Left forelimb (tissue), 1 donor: ENCODE data around the gene TCEA3.
A peak's percentile ranks its signal among the peaks of the same experiment; 100 is the strongest.
"Not testable (repeated sequence)": the region's sequence is repeated elsewhere in the genome, so short reads cannot be mapped to it uniquely, and the experiment has no call there.

Experiments
- DNase-seq: peaks from one replicate; pipeline ENCODE4 v3.0.0-alpha.2; 2018; ENCODE audit warnings: low spot score

TCEA3 gene

GRCh38 chr1:23392125-23392855 is 32.3 kb downstream of the TCEA3 start:
- no peak for DNase-seq

DNA sequence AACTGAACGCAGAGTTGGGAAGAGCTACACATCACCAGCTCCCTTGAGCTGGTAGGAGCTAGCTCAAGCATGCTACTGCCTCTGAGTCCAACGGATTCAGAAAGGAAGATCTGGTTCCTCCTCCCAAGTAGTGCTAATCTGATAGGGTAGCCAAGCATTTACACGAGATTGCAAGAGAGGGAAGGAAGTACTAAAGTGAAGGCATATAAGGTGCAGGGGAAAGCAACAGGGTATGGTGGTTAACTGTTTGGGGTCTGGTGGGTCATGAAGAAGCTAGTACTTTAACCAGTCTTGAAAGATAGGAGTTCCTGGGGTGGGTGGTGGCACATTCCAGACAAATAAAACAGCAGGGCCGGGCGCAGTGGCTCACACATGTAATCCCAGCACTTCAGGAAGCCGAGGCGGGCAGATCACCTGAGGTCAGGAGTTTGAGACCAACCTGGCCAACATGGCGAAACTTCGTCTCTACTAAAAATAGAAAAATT is 34.7 kb downstream of the TCEA3 start:
- DNase-seq, result no peak

DNA sequence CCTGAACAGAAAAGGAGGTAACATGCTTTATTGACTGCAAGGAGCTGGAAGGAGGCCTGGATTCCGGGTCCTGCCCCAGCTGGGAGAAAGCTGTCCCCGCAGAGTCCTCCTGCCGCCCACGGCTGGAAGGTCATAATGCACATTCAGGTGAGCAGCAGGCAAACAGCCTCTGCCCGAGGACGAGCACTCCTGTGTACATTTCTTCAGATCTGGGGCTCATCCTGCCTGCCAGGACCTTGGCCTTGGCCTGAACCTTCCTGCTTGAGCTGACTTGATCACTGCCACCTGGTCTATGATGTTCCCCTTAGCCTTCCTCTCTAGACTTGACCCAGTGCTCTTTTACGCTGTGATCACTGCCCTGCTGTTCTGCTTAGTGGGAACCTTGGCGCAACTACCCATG is 37.1 kb downstream of the TCEA3 start:
- no peak for DNase-seq

GRCh38 chr1:23385119-23385621 is 39.4 kb downstream of the TCEA3 start:
- DNase-seq, result no peak

DNA sequence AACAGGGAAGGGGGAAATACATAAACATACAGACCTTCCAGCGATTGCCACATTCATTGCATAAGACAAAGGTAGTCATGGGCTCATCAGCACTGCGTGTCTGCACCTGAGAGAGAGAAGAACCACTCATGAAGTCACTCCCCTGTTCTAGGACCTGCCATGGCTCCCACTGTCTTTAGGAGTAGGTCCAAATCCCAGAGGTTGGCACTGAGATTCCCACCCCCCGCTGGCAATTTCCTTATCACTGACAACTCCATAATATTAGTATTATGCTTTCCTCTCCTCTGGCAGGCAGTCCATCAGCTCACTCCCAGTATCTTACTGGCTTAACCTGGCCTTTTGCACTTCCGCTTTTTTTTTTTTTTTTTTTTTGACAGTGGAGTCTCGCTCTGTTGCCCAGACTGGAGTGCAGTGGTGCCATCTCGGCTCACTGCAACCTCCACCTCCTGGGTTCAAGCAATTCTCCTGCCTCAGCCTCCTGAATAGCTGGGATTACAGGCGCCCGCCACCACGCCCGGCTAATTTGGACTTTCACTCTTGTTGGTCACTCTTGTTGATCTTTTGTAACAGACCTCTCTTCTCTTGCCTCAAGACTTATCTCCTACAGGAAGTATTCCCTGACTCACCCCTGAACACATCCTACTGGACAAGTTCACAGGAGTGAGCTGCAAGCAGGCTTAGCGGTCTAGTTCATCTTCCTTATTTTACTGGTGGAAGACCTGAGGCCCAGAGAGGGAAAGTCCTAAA is 40.1 kb downstream of the TCEA3 start:
- no peak for DNase-seq

- DNase-seq, result no peak
Observed at GRCh38 chr1:23383577-23384311, 40.8 kb downstream of the TCEA3 start.

GRCh38 chr1:23381233-23381885 is 43.2 kb downstream of the TCEA3 start:
- no peak for DNase-seq

DNA sequence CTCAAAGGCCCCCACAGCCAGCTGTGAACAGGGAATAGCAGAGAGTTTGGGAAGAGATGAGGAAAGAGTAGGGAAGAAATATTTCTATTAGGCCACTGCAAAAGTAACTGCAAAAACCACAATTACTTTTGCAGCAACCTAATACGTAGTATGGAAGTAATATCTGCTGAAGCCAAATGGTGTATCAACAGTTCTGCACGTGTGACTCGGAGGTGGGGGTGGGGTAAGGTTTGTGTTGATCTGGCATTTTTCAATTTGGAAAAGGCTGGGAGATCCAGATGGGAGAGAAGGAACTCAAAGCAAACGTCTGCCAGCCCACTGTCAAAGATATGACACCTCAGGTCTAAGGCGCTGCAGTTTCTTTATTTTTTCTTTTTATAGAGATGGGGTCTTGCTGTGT is 43.8 kb downstream of the TCEA3 start:
- no peak for DNase-seq

GRCh38 chr1:23380236-23380635 is 44.3 kb downstream of the TCEA3 start:
- DNase-seq, result not testable (repeated sequence)

GRCh38 chr1:23376890-23377811 is 47.4 kb downstream of the TCEA3 start:
- no peak for DNase-seq

DNA sequence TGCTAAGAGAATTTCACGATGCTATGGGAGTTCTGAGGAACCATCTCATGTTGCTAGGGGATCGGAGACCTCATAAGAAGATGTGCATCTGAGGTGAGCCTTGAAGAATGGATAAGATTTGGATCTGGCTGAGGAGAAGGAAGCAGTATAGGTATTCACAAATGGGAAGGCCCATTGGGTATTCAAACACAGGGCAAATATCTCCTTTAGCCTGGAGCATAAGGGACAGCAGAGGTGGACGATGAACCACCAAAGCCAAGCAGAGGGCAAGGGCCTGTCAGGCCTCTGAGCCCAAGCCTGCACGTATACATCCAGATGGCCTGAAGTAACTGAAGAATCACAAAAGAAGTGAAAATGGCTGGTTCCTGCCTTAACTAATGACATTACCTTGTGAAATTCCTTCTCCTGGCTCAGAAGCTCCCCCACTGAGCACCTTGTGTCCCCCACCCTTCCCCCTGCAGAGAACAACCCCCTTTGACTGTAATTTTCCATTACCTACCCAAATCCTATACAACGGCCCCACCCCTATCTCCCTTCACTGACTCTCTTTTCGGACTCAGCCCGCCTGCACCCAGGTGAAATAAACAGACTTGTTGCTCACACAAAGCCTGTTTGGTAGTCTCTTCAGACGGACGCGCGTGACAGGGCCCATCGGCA is 50.3 kb downstream of the TCEA3 start:
- DNase-seq, result not testable (repeated sequence)

- DNase-seq, result no peak
Observed at GRCh38 chr1:23371987-23372880, 52.3 kb downstream of the TCEA3 start.

- no peak for DNase-seq
Observed at GRCh38 chr1:23370709-23371584, 53.6 kb downstream of the TCEA3 start.

DNA sequence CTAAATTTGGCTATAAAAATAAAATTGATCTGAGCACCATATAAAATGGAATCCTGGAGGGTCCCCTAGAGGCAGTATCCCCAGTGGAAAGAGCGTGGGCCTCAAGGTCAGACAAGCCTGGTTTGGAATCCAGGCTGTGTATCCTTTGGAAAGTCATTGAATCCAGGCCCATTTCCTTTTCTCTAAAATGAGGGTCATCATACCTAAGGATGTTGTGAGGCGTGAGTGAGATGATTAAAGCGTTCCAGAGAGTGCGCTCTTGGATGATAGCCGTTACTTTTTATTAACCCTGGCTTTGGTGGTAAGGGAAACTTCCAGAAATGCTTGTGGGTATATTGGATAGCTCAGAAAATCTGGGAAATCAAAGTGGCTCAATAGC is 54.2 kb downstream of the TCEA3 start:
- DNase-seq, result no peak

- DNase-seq, result peak; percentile 92
Observed at GRCh38 chr1:23369335-23370013, 55.1 kb downstream of the TCEA3 start, which contains the start of gene ZNF436. TSS of gene ZNF436 (minus strand) at chr1:23369836. CDS start at chr1:23368005, 1,831 bp downstream.

DNA sequence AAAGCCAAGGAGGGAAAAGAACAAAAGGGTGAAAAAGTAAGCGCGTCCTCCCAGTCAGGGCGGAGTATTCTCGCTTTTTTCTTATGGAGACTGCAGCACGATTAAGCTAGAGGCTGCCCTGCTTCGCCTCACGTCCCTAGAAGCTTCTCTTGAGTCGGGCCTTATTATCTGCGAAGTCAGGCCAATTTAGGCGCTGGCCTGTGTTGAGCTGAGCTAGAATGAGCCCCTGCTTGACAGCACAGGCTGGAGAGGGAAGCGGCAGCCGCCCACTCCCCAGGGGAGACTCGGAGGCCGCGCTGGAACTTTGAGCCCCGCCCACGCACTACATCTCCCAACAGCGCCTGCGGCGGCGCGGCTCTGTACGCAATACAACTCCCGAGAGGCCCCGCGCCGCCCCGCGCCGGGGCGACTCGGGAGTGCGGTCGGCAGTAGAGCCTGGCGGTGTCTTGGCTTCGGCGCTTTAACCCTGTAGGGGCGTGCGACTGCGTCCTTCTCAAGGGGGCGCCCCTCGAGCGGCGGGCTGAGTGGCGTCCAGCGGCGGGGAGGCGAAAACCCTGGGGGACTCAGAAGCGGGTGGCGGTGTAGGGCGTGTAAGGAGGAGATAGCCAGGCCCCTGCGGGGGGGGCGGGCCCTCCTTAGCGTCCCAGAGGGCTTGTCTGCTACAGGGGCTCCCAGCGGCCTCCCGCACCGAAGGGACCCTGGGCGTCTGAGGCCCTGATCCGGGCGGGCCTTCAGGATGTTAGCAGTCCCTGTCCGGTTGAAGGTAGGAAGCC is 55.8 kb downstream of the TCEA3 start:
- peak; percentile 93 for DNase-seq
